K562 (cell line): ENCODE data around the gene PAQR8. TPM values are rescaled to one million over a fixed set of nuclear protein-coding genes. Genes with fewer than 3 reads are reported as not detected.

Source experiments
- ATF7 ChIP-seq: fragments of 450-650 bp; IDR thresholded peaks from 2 replicates; pipeline ENCODE4 v1.7.1; 2014; ENCODE audit warnings: mild to moderate bottlenecking, moderate library complexity
- BMI1 ChIP-seq: fragments of 150-350 bp; IDR thresholded peaks from 2 replicates; pipeline ENCODE4 v1.6.1; 2014; ENCODE audit warnings: low read length
- CLOCK ChIP-seq: fragments of 250-450 bp; sonication (Bioruptor Pico); IDR thresholded peaks from 2 replicates; pipeline ENCODE4 v1.4.0; 2020; ENCODE audit warnings: mild to moderate bottlenecking, moderate library complexity, borderline replicate concordance
- ETV5 ChIP-seq: sonication (generic); formaldehyde crosslinking; IDR thresholded peaks from 2 replicates; pipeline ENCODE4 v1.4.0; 2020; ENCODE audit warnings: low read depth, mild to moderate bottlenecking, missing genetic modification reagents
- GABPA ChIP-seq: fragments of 200-800 bp; sonication (Bioruptor generic); conservative IDR thresholded peaks from 2 replicates; pipeline ENCODE4 v1.6.1; 2016; ENCODE audit warnings: low read depth, missing genetic modification characterization, missing compliant biosample characterization
- HEY1 ChIP-seq: fragments of 250-450 bp; sonication (Bioruptor Pico); IDR thresholded peaks from 2 replicates; pipeline ENCODE4 v1.5.0; 2020; ENCODE audit warnings: mild to moderate bottlenecking, moderate library complexity, borderline replicate concordance
- KAT8 ChIP-seq: fragments of 450-650 bp; IDR thresholded peaks from 2 replicates; pipeline ENCODE4 v1.6.1; 2016; ENCODE audit warnings: low read depth, mild to moderate bottlenecking
- MCM3 ChIP-seq: fragments of 450-650 bp; IDR thresholded peaks from 2 replicates; pipeline ENCODE4 v1.6.1; 2016
- MECOM ChIP-seq: fragments of 250-450 bp; sonication (Bioruptor Pico); IDR thresholded peaks from 2 replicates; pipeline ENCODE4 v1.8.0; 2022; ENCODE audit warnings: inconsistent platforms
- MLX ChIP-seq, 2 experiments: fragments of 450-650 bp in 1 of 2; sonication (generic) in 1 of 2; formaldehyde crosslinking; conservative IDR thresholded peaks; 2 replicates each; pipeline versions ENCODE4 v1.4.0 to v1.8.1; 2020 to 2022; ENCODE audit warnings: mild to moderate bottlenecking in 1 of 2, missing genetic modification reagents in 1 of 2
- NFE2 ChIP-seq: IDR thresholded peaks from 2 replicates; pipeline ENCODE4 v1.6.1; 2014; ENCODE audit warnings: antibody characterized with exemption, low read depth
- NUFIP1 ChIP-seq: fragments of 450-650 bp; IDR thresholded peaks from 2 replicates; pipeline ENCODE4 v1.6.1; 2018; ENCODE audit not compliant: partially characterized antibody
- PCBP1 ChIP-seq: fragments of 200-400 bp; formaldehyde crosslinking; IDR thresholded peaks from 2 replicates; pipeline ENCODE4 v1.6.1; 2018; ENCODE audit warnings: mild to moderate bottlenecking, low read depth, low read length; ENCODE audit not compliant: poor library complexity, severe bottlenecking
- PHB2 ChIP-seq: fragments of 450-650 bp; IDR thresholded peaks from 2 replicates; pipeline ENCODE4 v1.6.1; 2017; ENCODE audit warnings: low read depth
- POLR2A ChIP-seq: fragments of 450-650 bp; conservative IDR thresholded peaks from 2 replicates; pipeline ENCODE4 v1.6.1; 2016
- POLR2AphosphoS2 ChIP-seq: IDR thresholded peaks from 2 replicates; pipeline ENCODE4 v1.6.1; 2012; ENCODE audit warnings: low read length, improper control_type of control experiment
- RB1 ChIP-seq: fragments of 450-650 bp; IDR thresholded peaks from 2 replicates; pipeline ENCODE4 v1.6.1; 2017; ENCODE audit warnings: low read depth, mild to moderate bottlenecking
- RFX7 ChIP-seq: fragments of 250-450 bp; sonication (Bioruptor Pico); IDR thresholded peaks from 2 replicates; pipeline ENCODE4 v1.5.1; 2021; ENCODE audit warnings: mild to moderate bottlenecking
- SMARCA5 ChIP-seq: fragments of 450-650 bp; IDR thresholded peaks from 2 replicates; pipeline ENCODE4 v1.6.1; 2016
- SNIP1 ChIP-seq: fragments of 450-650 bp; IDR thresholded peaks from 2 replicates; pipeline ENCODE4 v1.7.1; 2017; ENCODE audit warnings: low read depth, mild to moderate bottlenecking
- SP2 ChIP-seq: IDR thresholded peaks from 2 replicates; pipeline ENCODE4 v1.6.1; 2011; ENCODE audit warnings: mild to moderate bottlenecking, low read depth, low read length, moderate library complexity; ENCODE audit not compliant: poor library complexity, severe bottlenecking; ENCODE audit errors: extremely low read depth
- SRSF7 ChIP-seq: fragments of 200-400 bp; formaldehyde crosslinking; optimal IDR thresholded peaks from 2 replicates; pipeline ENCODE3; 2017; ENCODE audit warnings: mild to moderate bottlenecking, low read depth, low read length
- ZC3H4 ChIP-seq: sonication (generic); formaldehyde crosslinking; IDR thresholded peaks from 2 replicates; pipeline ENCODE4 v1.9.0; 2021; ENCODE audit warnings: missing genetic modification reagents, borderline replicate concordance
- ZFP36 ChIP-seq: fragments of 150-350 bp; IDR thresholded peaks from 2 replicates; pipeline ENCODE4 v1.6.1; 2018; ENCODE audit warnings: low read length, low read depth; ENCODE audit not compliant: partially characterized antibody
- ZNF121 ChIP-seq: sonication (generic); formaldehyde crosslinking; conservative IDR thresholded peaks from 2 replicates; pipeline ENCODE4 v1.8.0; 2022; ENCODE audit warnings: missing genetic modification reagents
- polyA plus RNA-seq, 8 experiments: library from polyadenylated mRNA; depleted of rRNA in 4 of 8; stranded (reverse) in 5 of 8; unstranded in 3 of 8; fragments of >200 nt; fragmentation: Nextera tagmentation in 2 of 8; fragmentation: Illumina TruSeq in 1 of 8; extraction: Ambion mirVana in 2 of 8; extraction: Trizol in 1 of 8; gene quantifications; 2 replicates each; pipeline versions ENCODE4 v1.2.1 to v1.2.3, GENCODE V29; 2011 to 2014; ENCODE audit warnings: inconsistent platforms in 1 of 8, missing spikeins in 1 of 8
- total RNA-seq, 7 experiments: library from RNA; depleted of rRNA in 6 of 7; stranded (reverse); fragments of >200 nt in 6 of 7; fragmentation: Illumina TruSeq in 2 of 7; extraction: Trizol in 2 of 7; gene quantifications; 2 replicates each; pipeline versions ENCODE4 v1.2.1 to v1.2.3, GENCODE V29; 2011 to 2021; ENCODE audit warnings: low replicate concordance in 1 of 7
- TF ChIP-seq, protein P1 (sequence below): fragments of 250-450 bp; sonication (Bioruptor Pico); IDR thresholded peaks from 2 replicates; pipeline ENCODE4 v1.4.0; 2020; ENCODE audit warnings: mild to moderate bottlenecking

Gene PAQR8
- total and polyA plus RNA-seq, 9 of the 15 experiments (the other 6 are each of a cell fraction or from before 2014, with no cell fraction given) = 1.4 to 10.2 (median 3.5) TPM

- TF ChIP-seq NUFIP1 = no peak
- no peak for TF ChIP-seq CLOCK (CRISPR knock-in tag)
- TF ChIP-seq PHB2 = no peak
- peak; percentile 48; the same call in 1 of the 2 replicates for TF ChIP-seq SMARCA5
- no peak for TF ChIP-seq SRSF7
- TF ChIP-seq MCM3 = no peak
- no peak for TF ChIP-seq KAT8
- TF ChIP-seq PCBP1 = no peak
- no peak for TF ChIP-seq ZC3H4 (CRISPR knock-in tag)
- TF ChIP-seq RB1 = no peak
- no peak for TF ChIP-seq ETV5
- TF ChIP-seq SP2 = no peak
- no peak for TF ChIP-seq RFX7 (CRISPR knock-in tag)
- TF ChIP-seq ZNF121 = no peak
- TF ChIP-seq NFE2 = peak; percentile 60; the same call in 1 of the 2 replicates
- no peak for TF ChIP-seq ATF7
- TF ChIP-seq MECOM = no peak
- no peak for TF ChIP-seq SNIP1
- no peak for TF ChIP-seq POLR2AphosphoS2
- no peak for TF ChIP-seq POLR2A
- no peak for TF ChIP-seq BMI1
- TF ChIP-seq HEY1 (CRISPR knock-in tag) = no peak
- no peak for TF ChIP-seq MLX (CRISPR knock-in tag; conservative IDR thresholded peaks at IDR 0.05)
- TF ChIP-seq ZFP36 = peak; percentile 9
- TF ChIP-seq GABPA (tag) = no peak
- TF ChIP-seq, protein P1, sequence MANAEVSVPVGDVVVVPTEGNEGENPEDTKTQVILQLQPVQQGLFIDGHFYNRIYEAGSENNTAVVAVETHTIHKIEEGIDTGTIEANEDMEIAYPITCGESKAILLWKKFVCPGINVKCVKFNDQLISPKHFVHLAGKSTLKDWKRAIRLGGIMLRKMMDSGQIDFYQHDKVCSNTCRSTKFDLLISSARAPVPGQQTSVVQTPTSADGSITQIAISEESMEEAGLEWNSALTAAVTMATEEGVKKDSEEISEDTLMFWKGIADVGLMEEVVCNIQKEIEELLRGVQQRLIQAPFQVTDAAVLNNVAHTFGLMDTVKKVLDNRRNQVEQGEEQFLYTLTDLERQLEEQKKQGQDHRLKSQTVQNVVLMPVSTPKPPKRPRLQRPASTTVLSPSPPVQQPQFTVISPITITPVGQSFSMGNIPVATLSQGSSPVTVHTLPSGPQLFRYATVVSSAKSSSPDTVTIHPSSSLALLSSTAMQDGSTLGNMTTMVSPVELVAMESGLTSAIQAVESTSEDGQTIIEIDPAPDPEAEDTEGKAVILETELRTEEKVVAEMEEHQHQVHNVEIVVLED (CRISPR knock-in tag) = no peak
These were observed 31.0 kb downstream of the PAQR8 start (continued) for GRCh38 chr6:52392944-52393343.
